Measurements from ENCODE around the gene WASHC2A. TPM values are rescaled to one million over a fixed set of nuclear protein-coding genes. Genes with fewer than 3 reads are reported as not detected.

The WASHC2A gene
- total RNA-seq, 1 donor from 2014 or later, result 58.5 TPM

Other genes starting within 250 kb of the WASHC2A start
- 53.3 TPM for gene PARG, start 125.9 kb upstream of the WASHC2A start, total RNA-seq (ENCODE audit: unreplicated experiment)
- 23.2 TPM for gene TIMM23B, start 125.9 kb upstream of the WASHC2A start, total RNA-seq (ENCODE audit: unreplicated experiment)
- gene AGAP6, start 79.5 kb upstream of the WASHC2A start, total RNA-seq (ENCODE audit: unreplicated experiment), result 18.5 TPM
- 11.3 TPM for gene ASAH2, start 183.6 kb downstream of the WASHC2A start, total RNA-seq (ENCODE audit: unreplicated experiment)

Measured in glutamatergic neuron (in vitro differentiated cells).